WTC11 (cell line): ENCODE data around the gene ANKRD29. TPM values are rescaled to one million over a fixed set of nuclear protein-coding genes. Genes with fewer than 3 reads are reported as not detected.

ENCODE experiments used
- ATAC-seq: fragments of 200-7000 bp; cut with Tn5 transposase; 2 replicates; pipeline ENCODE4 v1.10.0; 2021; ENCODE audit warnings: mild to moderate bottlenecking, moderate library complexity
- CTCF ChIA-PET: fragments of 300-600 bp; sonication (Branson Sonifier 250); formaldehyde crosslinking; loops from one replicate; lab custom pipeline; 2021; ENCODE audit warnings: antibody characterized with exemption; lab: Charles Lee
- POLR2A ChIA-PET: fragments of 350-600 bp; sonication (Branson Sonifier 250); formaldehyde crosslinking; loops from one replicate; lab custom pipeline; 2021; ENCODE audit warnings: antibody characterized with exemption; lab: Charles Lee
- DNase-seq: peaks from one replicate; pipeline ENCODE4 v3.0.0; 2021; ENCODE audit warnings: low spot score
- H3K27ac Mint-ChIP-seq: 2 replicates; pipeline ENCODE4 v1.8.0; 2021; ENCODE audit warnings: mixed read lengths
- H3K27me3 Mint-ChIP-seq: 2 replicates; pipeline ENCODE4 v1.8.0; 2021; ENCODE audit warnings: low read depth, mild to moderate bottlenecking, moderate library complexity, mixed read lengths
- H3K36me3 Mint-ChIP-seq: 2 replicates; pipeline ENCODE4 v1.8.0; 2021; ENCODE audit warnings: mixed read lengths
- H3K4me1 Mint-ChIP-seq: 2 replicates; pipeline ENCODE4 v1.8.0; 2022; ENCODE audit warnings: mixed read lengths
- H3K4me3 Mint-ChIP-seq: 2 replicates; pipeline ENCODE4 v1.8.0; 2021; ENCODE audit warnings: mild to moderate bottlenecking, moderate library complexity, mixed read lengths
- H3K9me3 Mint-ChIP-seq: 2 replicates; pipeline ENCODE4 v1.8.0; 2021; ENCODE audit warnings: mixed read lengths
- AFF4 ChIP-seq: sonication (generic); formaldehyde crosslinking; IDR thresholded peaks from 2 replicates; pipeline ENCODE4 v1.8.1; 2023; ENCODE audit warnings: mild to moderate bottlenecking, missing genetic modification reagents, borderline replicate concordance
- ATF6 ChIP-seq: sonication (generic); formaldehyde crosslinking; IDR thresholded peaks from 2 replicates; pipeline ENCODE4 v1.8.1; 2023; ENCODE audit warnings: mild to moderate bottlenecking, missing genetic modification reagents
- CBFB ChIP-seq: sonication (generic); formaldehyde crosslinking; IDR thresholded peaks from 2 replicates; pipeline ENCODE4 v1.8.1; 2022; ENCODE audit warnings: mild to moderate bottlenecking, low read depth, missing genetic modification reagents
- CDX4 ChIP-seq: fragments of 250-450 bp; sonication (Bioruptor Pico); IDR thresholded peaks from 2 replicates; pipeline ENCODE4 v1.9.0; 2021; ENCODE audit warnings: moderate library complexity, mild to moderate bottlenecking, inconsistent platforms, borderline replicate concordance
- CTCF ChIP-seq: fragments of 200-600 bp; IDR thresholded peaks from 2 replicates; pipeline ENCODE4 v1.8.0; 2022; ENCODE audit warnings: antibody characterized with exemption
- ERG ChIP-seq: fragments of 250-450 bp; sonication (Bioruptor Pico); IDR thresholded peaks from 2 replicates; pipeline ENCODE4 v1.8.0; 2021; ENCODE audit warnings: mild to moderate bottlenecking
- FOXP1 ChIP-seq: sonication (generic); formaldehyde crosslinking; IDR thresholded peaks from 2 replicates; pipeline ENCODE4 v1.8.0; 2022; ENCODE audit warnings: missing genetic modification reagents, mild to moderate bottlenecking, moderate library complexity, borderline replicate concordance
- FOXP4 ChIP-seq: sonication (generic); formaldehyde crosslinking; IDR thresholded peaks from 2 replicates; pipeline ENCODE4 v1.8.0; 2022; ENCODE audit warnings: mild to moderate bottlenecking, missing genetic modification reagents
- GABPB1 ChIP-seq: sonication (generic); formaldehyde crosslinking; IDR thresholded peaks from 2 replicates; pipeline ENCODE4 v1.8.1; 2023; ENCODE audit warnings: mild to moderate bottlenecking, missing genetic modification reagents
- IRF2 ChIP-seq: sonication (generic); formaldehyde crosslinking; IDR thresholded peaks from 2 replicates; pipeline ENCODE4 v1.8.0; 2022; ENCODE audit warnings: low read depth, missing genetic modification reagents, borderline replicate concordance
- MXD4 ChIP-seq: fragments of 250-450 bp; sonication (Bioruptor Pico); IDR thresholded peaks from 2 replicates; pipeline ENCODE4 v1.8.0; 2021; ENCODE audit warnings: mild to moderate bottlenecking, moderate library complexity, borderline replicate concordance
- NR3C1 ChIP-seq: sonication (generic); formaldehyde crosslinking; conservative IDR thresholded peaks from 2 replicates; pipeline ENCODE4 v1.8.1; 2023; ENCODE audit warnings: low read depth, mild to moderate bottlenecking, missing genetic modification reagents
- OVOL2 ChIP-seq: fragments of 250-450 bp; sonication (Bioruptor Pico); IDR thresholded peaks from 2 replicates; pipeline ENCODE4 v1.9.0; 2021; ENCODE audit warnings: mild to moderate bottlenecking, borderline replicate concordance
- PRDM15 ChIP-seq: sonication (generic); formaldehyde crosslinking; IDR thresholded peaks from 2 replicates; pipeline ENCODE4 v1.8.0; 2022; ENCODE audit warnings: missing genetic modification reagents
- PREB ChIP-seq: sonication (generic); formaldehyde crosslinking; IDR thresholded peaks from 2 replicates; pipeline ENCODE4 v1.8.1; 2022; ENCODE audit warnings: mild to moderate bottlenecking, missing genetic modification reagents, moderate library complexity, borderline replicate concordance
- PRRX2 ChIP-seq: fragments of 250-450 bp; sonication (Bioruptor Pico); IDR thresholded peaks from 2 replicates; pipeline ENCODE4 v1.8.0; 2021; ENCODE audit warnings: mild to moderate bottlenecking
- TCF7 ChIP-seq: sonication (generic); formaldehyde crosslinking; IDR thresholded peaks from 2 replicates; pipeline ENCODE4 v1.8.0; 2022; ENCODE audit warnings: mild to moderate bottlenecking, low read depth, missing genetic modification reagents, moderate library complexity
- TEAD4 ChIP-seq: sonication (generic); formaldehyde crosslinking; IDR thresholded peaks from 2 replicates; pipeline ENCODE4 v1.8.0; 2022; ENCODE audit warnings: mild to moderate bottlenecking, missing genetic modification reagents
- ZNF263 ChIP-seq: sonication (generic); formaldehyde crosslinking; IDR thresholded peaks from 2 replicates; pipeline ENCODE4 v1.8.1; 2022; ENCODE audit warnings: low read depth, mild to moderate bottlenecking, moderate library complexity, missing genetic modification reagents
- total RNA-seq: library from RNA; stranded (reverse); gene quantifications from 3 replicates; pipeline ENCODE4 v1.2.3, GENCODE V29; 2021

ANKRD29 gene
- total RNA-seq, 1 experiment from 2014 or later: 4.9 TPM

- TF ChIP-seq TCF7 (CRISPR knock-in tag): no peak
- TF ChIP-seq IRF2 (CRISPR knock-in tag): no peak
- no peak for TF ChIP-seq CTCF
- TF ChIP-seq ZNF263: no peak
Measured at GRCh38 chr18:23605941-23606340, 56.8 kb downstream of the ANKRD29 start (continued).

- ChIA-PET POLR2A (interaction anchor here (0.5 kb wide), 1 partner anchor 118 kb away, joined by 5 read pairs; no protein-coding TSS in a partner anchor), CTCF (no interaction called here)
- H3K4me3 Mint-ChIP-seq: no peak overlapping the region
- ATAC-seq (no peak), DNase-seq (no peak)
- H3K4me1 Mint-ChIP-seq: no peaks in the 10 kb centered on the region
- no peaks in the 10 kb centered on the region for H3K9me3 Mint-ChIP-seq
- no peak overlapping the region for H3K27ac Mint-ChIP-seq
- no peaks in the 10 kb centered on the region for H3K36me3 Mint-ChIP-seq
- no peaks in the 10 kb centered on the region for H3K27me3 Mint-ChIP-seq
- TF ChIP-seq IRF2 (CRISPR knock-in tag) (no peak), TEAD4 (no peak), OVOL2 (no peak), NR3C1 (no peak), FOXP4 (CRISPR knock-in tag) (no peak), PRDM15 (no peak), FOXP1 (CRISPR knock-in tag) (no peak), CBFB (CRISPR knock-in tag) (no peak), AFF4 (no peak), ATF6 (CRISPR knock-in tag) (no peak), ERG (no peak), GABPB1 (no peak), PREB (no peak), PRRX2 (no peak), MXD4 (CRISPR knock-in tag) (no peak), CDX4 (no peak)
Measured at GRCh38 chr18:23599809-23600208, 62.9 kb downstream of the ANKRD29 start.
